Measurements from ENCODE around the gene ATG4C. TPM values are rescaled to one million over a fixed set of nuclear protein-coding genes. Genes with fewer than 3 reads are reported as not detected.

The ATG4C gene
- total and polyA plus RNA-seq, 11 donors, result 4.0 to 14.2 (median 8.9) TPM

DNA sequence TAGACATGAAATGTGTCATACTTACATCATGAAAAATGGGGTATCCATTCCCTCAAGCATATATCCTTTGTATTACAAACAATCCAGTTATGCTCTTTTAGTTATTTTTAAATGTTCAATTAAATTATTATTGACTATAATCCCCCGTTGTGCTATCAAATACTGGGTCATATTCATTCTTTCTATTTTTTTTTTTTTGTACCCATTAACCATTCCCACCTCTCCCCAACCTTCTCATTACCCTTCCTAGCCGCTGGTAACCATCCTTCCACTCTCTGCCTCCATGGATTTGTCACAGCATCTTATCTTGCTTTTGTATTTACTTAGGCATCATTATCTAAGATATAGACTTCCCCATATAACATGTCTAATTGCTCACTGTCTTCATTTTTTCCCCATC lies 15.8 kb downstream of the ATG4C start:
- 90 to 97% (median 96%) methylated on average over 2 of the region's 2 CpGs for WGBS, 4 donors
- peaks cover 0 to 12% (median 0%) of the 10 kb centered on the region in 9 donors for H3K36me3 ChIP-seq
- ATAC-seq, result no peak
- no peak overlapping the region for H3K4me3 ChIP-seq
- peak overlapping the region in 1 of 12 donors; percentile 60 for H3K27ac ChIP-seq
- no peak for TF ChIP-seq CTCF (IDR thresholded peaks at IDR 0.05)
- no peak for TF ChIP-seq POLR2A (IDR thresholded peaks at IDR 0.05)
- H3K9me3 ChIP-seq, result no peaks in the 10 kb centered on the region
- intact Hi-C loops (cut with DNase I), result no loop called here
- no peak for DNase-seq
- no peaks in the 10 kb centered on the region for H3K27me3 ChIP-seq
- peaks cover 0 to 28% (median 0%) of the 10 kb centered on the region in 12 donors for H3K4me1 ChIP-seq

- peak overlapping the region in 1 of 12 donors; percentile 60 for H3K27ac ChIP-seq
- H3K4me1 ChIP-seq, result peaks cover 0 to 28% (median 0%) of the 10 kb centered on the region in 12 donors
- WGBS, 4 donors, result 89 to 91% (median 91%) methylated on average over 3 of the region's 3 CpGs
- no peak for TF ChIP-seq CTCF (IDR thresholded peaks at IDR 0.05)
- no peak for TF ChIP-seq POLR2A (IDR thresholded peaks at IDR 0.05)
- DNase-seq (no peak), ATAC-seq (no peak)
- no peak overlapping the region for H3K4me3 ChIP-seq
- intact Hi-C loops (cut with DNase I), result no loop called here
- H3K36me3 ChIP-seq, result peaks cover 0 to 17% (median 0%) of the 10 kb centered on the region in 9 donors
- no peaks in the 10 kb centered on the region for H3K27me3 ChIP-seq
- H3K9me3 ChIP-seq, result no peaks in the 10 kb centered on the region
Observed at GRCh38 chr1:62800281-62800680, 16.3 kb downstream of the ATG4C start.

DNA sequence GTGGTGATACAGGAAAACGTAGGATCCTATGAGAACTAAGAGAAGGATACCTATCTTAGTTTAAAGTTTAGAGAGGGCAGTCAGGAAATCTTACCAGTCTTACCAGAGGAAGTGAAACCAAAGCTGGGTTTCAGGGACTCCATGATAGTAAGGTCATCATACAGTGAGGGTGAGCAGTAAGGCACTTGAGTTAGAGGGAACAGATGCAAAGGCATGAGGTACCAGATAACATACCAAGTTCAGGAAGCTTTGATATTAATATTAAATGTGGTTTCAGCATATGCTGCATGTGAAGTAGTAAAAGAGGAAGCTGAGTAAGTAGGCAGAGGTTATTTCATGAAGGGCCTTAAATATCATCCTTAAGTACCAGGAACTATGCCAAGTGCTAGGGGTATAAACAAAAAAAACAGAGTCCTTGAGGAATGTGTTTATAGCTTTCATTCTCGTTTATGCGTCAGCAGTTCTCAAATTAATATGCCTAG lies 16.9 kb downstream of the ATG4C start:
- Histone ChIP-seq H3K4me3 (no peak overlapping the region), H3K4me1 (peaks cover 0 to 28% (median 0%) of the 10 kb centered on the region in 12 donors), H3K36me3 (peaks cover 0 to 21% (median 0%) of the 10 kb centered on the region in 9 donors), H3K9me3 (no peaks in the 10 kb centered on the region), H3K27ac (peak overlapping the region in 1 of 12 donors; percentile 60), H3K27me3 (no peaks in the 10 kb centered on the region)
- TF ChIP-seq CTCF (IDR thresholded peaks at IDR 0.05), result no peak
- no peak for TF ChIP-seq POLR2A (IDR thresholded peaks at IDR 0.05)
- 70 to 83% (median 81%) methylated on average over 3 of the region's 3 CpGs for WGBS, 4 donors
- no peak for DNase-seq
- intact Hi-C loops (cut with DNase I), result no loop called here
- ATAC-seq, result peak in 3 of 4 donors; percentile 45 to 55 (median 49)

- ATAC-seq (no peak), DNase-seq (no peak)
- WGBS, 4 donors, result 96 to 97% (median 97%) methylated on average over 3 of the region's 3 CpGs
- Histone ChIP-seq H3K27me3 (no peaks in the 10 kb centered on the region), H3K4me1 (no peaks in the 10 kb centered on the region), H3K27ac (no peak overlapping the region), H3K4me3 (no peak overlapping the region), H3K9me3 (peaks cover 0 to 5% (median 0%) of the 10 kb centered on the region in 12 donors), H3K36me3 (peaks cover 0 to 38% (median 19%) of the 10 kb centered on the region in 9 donors)
- TF ChIP-seq POLR2A (IDR thresholded peaks at IDR 0.05) (no peak), CTCF (IDR thresholded peaks at IDR 0.05) (no peak)
- intact Hi-C loops (cut with DNase I), result no loop called here
Observed at GRCh38 chr1:62809788-62810187, 25.9 kb downstream of the ATG4C start.
